H1 (cell line): Measurements from ENCODE around the gene GALNT2. TPM values are rescaled to one million over a fixed set of nuclear protein-coding genes. Genes with fewer than 3 reads are reported as not detected.

Experiments used
- CTCF ChIA-PET: fragments of 300-600 bp; sonication (Branson Sonifier 250); formaldehyde crosslinking; loops from one replicate; lab custom pipeline; 2021; ENCODE audit not compliant: partially characterized antibody; lab: Charles Lee
- POLR2A ChIA-PET: fragments of 300-600 bp; sonication (Branson Sonifier 250); formaldehyde crosslinking; loops from one replicate; lab custom pipeline; 2021; ENCODE audit warnings: inconsistent platforms; ENCODE audit not compliant: partially characterized antibody; lab: Charles Lee
- DNase-seq, 2 experiments: peaks; one replicate each; pipeline versions ENCODE4 v3.0.0 to v3.0.0-alpha.2; 2010 to 2022; ENCODE audit warnings: low spot score in 2 of 2, low read depth in 1 of 2, mixed read lengths in 1 of 2
- FAIRE-seq: peaks from 2 replicates; lab custom pipeline; 2011; peaks lifted over from hg19 to GRCh38; lab: Jason Lieb, UNC
- H2AFZ ChIP-seq: 2 replicates; pipeline ENCODE4 v1.8.1; 2012; ENCODE audit warnings: low read length, inconsistent platforms
- H2AK5ac ChIP-seq: 2 replicates; pipeline ENCODE4 v1.6.1; 2013; ENCODE audit warnings: low read depth, low read length
- H2BK120ac ChIP-seq: replicated peaks from 2 replicates; pipeline ENCODE3; 2013; ENCODE audit warnings: low read depth, low read length, inconsistent platforms
- H2BK12ac ChIP-seq: 2 replicates; pipeline ENCODE4 v1.6.1; 2013; ENCODE audit warnings: low read depth, low read length
- H2BK15ac ChIP-seq: 2 replicates; pipeline ENCODE4 v1.6.1; 2013; ENCODE audit warnings: low read length
- H2BK20ac ChIP-seq: 2 replicates; pipeline ENCODE4 v1.6.1; 2013; ENCODE audit warnings: low read length
- H2BK5ac ChIP-seq: 2 replicates; pipeline ENCODE4 v1.6.1; 2013; ENCODE audit warnings: low read depth, low read length
- H3K14ac ChIP-seq: 2 replicates; pipeline ENCODE4 v1.6.1; 2013; ENCODE audit warnings: inconsistent platforms; ENCODE audit not compliant: insufficient read length
- H3K18ac ChIP-seq: 2 replicates; pipeline ENCODE4 v1.6.1; 2013; ENCODE audit warnings: low read length; ENCODE audit errors: extremely low read depth
- H3K23ac ChIP-seq: 2 replicates; pipeline ENCODE4 v1.6.1; 2013; ENCODE audit warnings: inconsistent platforms; ENCODE audit not compliant: insufficient read length
- H3K23me2 ChIP-seq: 2 replicates; pipeline ENCODE4 v1.6.1; 2013; ENCODE audit warnings: low read depth, low read length
- H3K27ac ChIP-seq: 2 replicates; pipeline ENCODE4 v1.6.1; 2011; ENCODE audit warnings: low read depth, low read length, inconsistent platforms
- H3K27me3 ChIP-seq, 4 experiments: replicated peaks in 1 of 4; 1 replicate in 1 of 4; 2 replicates in 3 of 4; pipeline versions ENCODE4 v1.6.1 to v1.8.1; 2011 to 2013; ENCODE audit warnings: low read length in 3 of 4, mild to moderate bottlenecking in 3 of 4, inconsistent platforms in 2 of 4, mixed read lengths in 2 of 4, moderate library complexity in 1 of 4; ENCODE audit not compliant: control insufficient read depth in 3 of 4, insufficient read depth in 3 of 4; ENCODE audit errors: extremely low read depth in 1 of 4
- H3K36me3 ChIP-seq, 4 experiments: 2 replicates each; pipeline versions ENCODE4 v1.6.1 to v1.8.1; 2011 to 2013; ENCODE audit warnings: mild to moderate bottlenecking in 4 of 4, low read length in 3 of 4, moderate library complexity in 2 of 4, control low read depth in 1 of 4, inconsistent platforms in 1 of 4; ENCODE audit not compliant: insufficient read depth in 4 of 4, control insufficient read depth in 2 of 4
- H3K4ac ChIP-seq: replicated peaks from 2 replicates; pipeline ENCODE3; 2013; ENCODE audit warnings: low read length, low read depth, mixed read lengths, inconsistent platforms; ENCODE audit not compliant: insufficient read length
- H3K4me1 ChIP-seq, 4 experiments: replicated peaks in 1 of 4; 1 replicate in 1 of 4; 2 replicates in 3 of 4; pipeline versions ENCODE4 v1.6.1 to v1.8.1; 2011 to 2013; ENCODE audit warnings: low read length in 3 of 4, inconsistent platforms in 2 of 4, mixed read lengths in 1 of 4; ENCODE audit not compliant: insufficient read depth in 4 of 4, control insufficient read depth in 3 of 4
- H3K4me2 ChIP-seq, 2 experiments: 2 replicates each; pipeline versions ENCODE4 v1.6.1 to v1.8.1; 2011 to 2013; ENCODE audit warnings: low read depth in 2 of 2, low read length in 2 of 2, control low read depth in 1 of 2, inconsistent platforms in 1 of 2, mild to moderate bottlenecking in 1 of 2; ENCODE audit not compliant: insufficient read depth in 1 of 2
- H3K4me3 ChIP-seq, 4 experiments: fragments of 200-600, 300-600 bp in 1 of 4; sonication (generic), shearing (Covaris generic), sonication (Bioruptor Twin) in 1 of 4; 2 replicates each; pipeline versions ENCODE4 v1.5.1 to v1.8.1; 2011 to 2016; ENCODE audit warnings: low read length in 4 of 4, low read depth in 3 of 4, control low read depth in 2 of 4, inconsistent platforms in 2 of 4, mild to moderate bottlenecking in 2 of 4, mixed read lengths in 1 of 4, moderate library complexity in 1 of 4; ENCODE audit not compliant: insufficient read depth in 2 of 4; ENCODE audit errors: extremely low read depth in 1 of 4
- H3K56ac ChIP-seq: replicated peaks from 2 replicates; pipeline ENCODE3; 2013; ENCODE audit warnings: low read depth, mild to moderate bottlenecking, mixed read lengths, low read length, inconsistent platforms; ENCODE audit not compliant: insufficient read length
- H3K79me1 ChIP-seq: 2 replicates; pipeline ENCODE4 v1.6.1; 2013; ENCODE audit warnings: low read depth, low read length, control low read depth
- H3K79me2 ChIP-seq, 2 experiments: 2 replicates each; pipeline versions ENCODE4 v1.6.1 to v1.8.1; 2012 to 2013; ENCODE audit warnings: low read length in 2 of 2, mild to moderate bottlenecking in 2 of 2, inconsistent platforms in 1 of 2; ENCODE audit not compliant: insufficient read depth in 2 of 2, control insufficient read depth in 1 of 2
- H3K9ac ChIP-seq, 4 experiments: replicated peaks in 1 of 4; 1 replicate in 1 of 4; 2 replicates in 3 of 4; pipeline versions ENCODE4 v1.6.1 to v1.8.1; 2011 to 2013; ENCODE audit warnings: low read depth in 3 of 4, low read length in 3 of 4, control low read depth in 2 of 4, mild to moderate bottlenecking in 2 of 4, moderate library complexity in 2 of 4, inconsistent platforms in 1 of 4; ENCODE audit errors: extremely low read depth in 1 of 4
- H3K9me3 ChIP-seq, 2 experiments: 2 replicates each; pipeline versions ENCODE4 v1.6.1 to v1.8.1; 2012 to 2013; ENCODE audit warnings: mild to moderate bottlenecking in 2 of 2, moderate library complexity in 2 of 2, control low read depth in 1 of 2, inconsistent platforms in 1 of 2, low read depth in 1 of 2, low read length in 1 of 2, mixed read lengths in 1 of 2; ENCODE audit not compliant: insufficient read depth in 2 of 2
- H4K20me1 ChIP-seq, 2 experiments: replicated peaks in 1 of 2; 2 replicates each; pipeline versions ENCODE3 to v1.8.1; 2011 to 2013; ENCODE audit warnings: inconsistent platforms in 2 of 2, low read length in 2 of 2, mild to moderate bottlenecking in 1 of 2; ENCODE audit not compliant: insufficient read depth in 2 of 2, control insufficient read depth in 1 of 2
- H4K5ac ChIP-seq: 2 replicates; pipeline ENCODE4 v1.6.1; 2013; ENCODE audit warnings: low read length, low read depth, mixed read lengths, inconsistent platforms; ENCODE audit not compliant: insufficient read length
- H4K8ac ChIP-seq: 2 replicates; pipeline ENCODE4 v1.8.0; 2013; ENCODE audit warnings: mild to moderate bottlenecking, moderate library complexity, low read length, inconsistent platforms; ENCODE audit not compliant: insufficient read depth; ENCODE audit errors: extremely low read depth
- H4K91ac ChIP-seq: replicated peaks from 2 replicates; pipeline ENCODE3; 2013; ENCODE audit warnings: low read length, mixed read lengths, inconsistent platforms; ENCODE audit not compliant: insufficient read length
- BACH1 ChIP-seq: IDR thresholded peaks from 2 replicates; pipeline ENCODE4 v1.6.1; 2012; ENCODE audit warnings: low read length, improper control_type of control experiment
- CHD1 ChIP-seq: IDR thresholded peaks from 2 replicates; pipeline ENCODE4 v1.6.1; 2012; ENCODE audit warnings: low read depth, low read length, improper control_type of control experiment
- CHD2 ChIP-seq: IDR thresholded peaks from 2 replicates; pipeline ENCODE4 v1.6.1; 2012; ENCODE audit warnings: low read length, improper control_type of control experiment
- CREB1 ChIP-seq: IDR thresholded peaks from 2 replicates; pipeline ENCODE4 v1.6.1; 2012; ENCODE audit warnings: inconsistent platforms
- HDAC6 ChIP-seq: IDR thresholded peaks from one replicate; pipeline ENCODE4 v1.7.1; 2012; ENCODE audit warnings: low read depth, mild to moderate bottlenecking, inconsistent platforms, low read length, moderate library complexity
- KDM4A ChIP-seq: IDR thresholded peaks from one replicate; pipeline ENCODE4 v1.7.1; 2012; ENCODE audit warnings: low read depth, mild to moderate bottlenecking, moderate library complexity, low read length, inconsistent platforms; ENCODE audit not compliant: severe bottlenecking
- RBBP5 ChIP-seq: IDR thresholded peaks from 2 replicates; pipeline ENCODE4 v1.7.1; 2012; ENCODE audit warnings: low read depth, mild to moderate bottlenecking, inconsistent platforms, low read length, moderate library complexity, borderline replicate concordance
- SAP30 ChIP-seq: fragments of 300-600 bp; sonication (generic); IDR thresholded peaks from 2 replicates; pipeline ENCODE4 v1.7.1; 2012; ENCODE audit warnings: low read length, moderate library complexity, mild to moderate bottlenecking, inconsistent platforms; ENCODE audit not compliant: insufficient read depth, insufficient replicate concordance
- SUZ12 ChIP-seq: fragments of 200-600 bp; sonication (generic); IDR thresholded peaks from 2 replicates; pipeline ENCODE4 v1.6.1; 2012; ENCODE audit warnings: mild to moderate bottlenecking, inconsistent platforms, low read length, moderate library complexity, mixed read lengths
- YY1 ChIP-seq: IDR thresholded peaks from 2 replicates; pipeline ENCODE4 v1.6.1; 2011; ENCODE audit warnings: low read depth, mild to moderate bottlenecking, low read length
- WGBS, 2 experiments: shearing (Covaris generic) in 1 of 2; methylation state at CpG; one replicate each; pipeline versions ENCODE4 v1.1.6 to v1.1.7; 2013 to 2015; ENCODE audit warnings: low lambda C conversion rate in 2 of 2, mixed read lengths in 2 of 2, inconsistent platforms in 1 of 2, low coverage in 1 of 2, missing lambda C conversion rate in 1 of 2; ENCODE audit not compliant: insufficient replicate concordance in 2 of 2, insufficient coverage in 1 of 2, insufficient read length in 1 of 2; ENCODE audit errors: extremely low coverage in 1 of 2, missing lambda C conversion rate in 1 of 2; 5-methylcytosine and 5-hydroxymethylcytosine counted together
- polyA plus RNA-seq, 7 experiments: library from polyadenylated mRNA; depleted of rRNA in 3 of 7; stranded (reverse) in 5 of 7; unstranded in 2 of 7; fragments of >200 nt in 5 of 7; fragments of 200-250 nt in 2 of 7; gene quantifications; 1 replicate in 5 of 7; 2 replicates in 1 of 7; 4 replicates in 1 of 7; pipeline versions ENCODE4 v1.2.1 to v1.2.3, GENCODE V29; 2011 to 2013; ENCODE audit warnings: missing spikeins in 2 of 7, mixed read lengths in 2 of 7
- total RNA-seq: library from RNA; stranded (reverse); fragmentation: NEBNext Ultra II Directional; extraction: Animal tissue kit (Norgen Biotek cat#: 25700); gene quantifications from 2 replicates; pipeline ENCODE4 v1.2.1, GENCODE V29; 2021

The GALNT2 gene
- total and polyA plus RNA-seq, 2 of the 8 experiments (the other 6 are each of a cell fraction or from before 2014, with no cell fraction given): 34.5 to 75.3 TPM

- no peaks in the 10 kb centered on the region for H3K36me3 ChIP-seq
- WGBS, 2 experiments: 83% methylated on average over 14 of the region's 14 CpGs; no CpG with 5 or more reads in 1 of the 2 experiments
- H3K27me3 ChIP-seq: no peaks in the 10 kb centered on the region
- H3K4me2 ChIP-seq: no peak overlapping the region
- no peak overlapping the region for H2AFZ ChIP-seq
- 0 out of 2 replicates have a peak, but pooled peaks cover 2% of the 10 kb centered on the region for H3K23me2 ChIP-seq
- ChIA-PET CTCF (interaction anchor here (1.2 to 1.4 kb wide), 4 partner anchors 12 to 68 kb away, joined by 3 to 7 read pairs (median 4); no protein-coding TSS in a partner anchor), POLR2A (interaction anchor here (1.0 to 1.8 kb wide), 2 partner anchors 12 to 17 kb away, joined by 3 read pairs; no protein-coding TSS in a partner anchor)
- H2BK5ac ChIP-seq: no peak overlapping the region
- no peak overlapping the region for H2BK120ac ChIP-seq
- peaks cover 25% of the 10 kb centered on the region for H3K79me1 ChIP-seq
- H3K79me2 ChIP-seq: peaks cover 0 to 72% of the 10 kb centered on the region in 2 experiments; a peak in 2 of 4 replicates
- no peak overlapping the region for H3K14ac ChIP-seq
- no peak overlapping the region for H3K4me3 ChIP-seq
- H3K4me1 ChIP-seq: peaks cover 0 to 21% (median 13%) of the 10 kb centered on the region in 4 experiments; a peak in 4 of 7 replicates
- DNase-seq (no peak), FAIRE-seq (no peak)
- no peak overlapping the region for H2AK5ac ChIP-seq
- no peak overlapping the region for H3K4ac ChIP-seq
- H4K20me1 ChIP-seq: peaks cover 1 to 14% of the 10 kb centered on the region in 2 experiments
- no peak overlapping the region for H3K23ac ChIP-seq
- no peak overlapping the region; the same call in 1 of the 2 replicates for H4K8ac ChIP-seq
- no peak overlapping the region for H3K18ac ChIP-seq
- H4K91ac ChIP-seq: no peak overlapping the region
- H2BK15ac ChIP-seq: no peak overlapping the region
- no peak overlapping the region for H4K5ac ChIP-seq
- TF ChIP-seq SUZ12 (no peak), RBBP5 (no peak), SAP30 (no peak), BACH1 (no peak), YY1 (no peak), CHD1 (no peak), KDM4A (no peak), HDAC6 (no peak), CHD2 (no peak), CREB1 (no peak)
- TF ChIP-seq, all 59 proteins: peak for 0
- Histone ChIP-seq H2BK20ac (no peak overlapping the region), H2BK12ac (no peak overlapping the region), H3K27ac (no peak overlapping the region), H3K9me3 (no peaks in the 10 kb centered on the region), H3K56ac (no peak overlapping the region), H3K9ac (no peak overlapping the region)
Observed at GRCh38 chr1:230144010-230144614, 77.1 kb downstream of the GALNT2 start.
